Measurements from ENCODE around the gene GALNT14.

GALNT14 gene

DNA sequence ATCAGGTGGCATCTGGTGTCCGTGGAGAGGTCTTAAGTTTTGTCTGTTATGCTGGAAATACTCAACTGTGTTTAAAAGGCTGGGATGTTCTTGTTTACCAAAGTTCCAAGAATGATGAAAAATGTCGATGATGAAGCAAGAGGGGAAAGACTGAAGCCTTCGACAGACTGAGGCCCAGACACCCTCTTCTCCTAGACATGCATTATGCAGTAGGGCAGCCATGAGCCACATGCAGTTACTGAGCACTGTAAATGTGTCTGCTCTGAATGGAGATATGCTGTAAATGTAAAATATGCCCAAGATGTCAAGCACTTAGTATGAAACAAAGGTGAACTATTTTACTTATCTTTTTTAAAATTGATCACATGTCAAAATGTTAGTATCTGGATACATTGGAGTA lies 163.1 kb downstream of the GALNT14 start:
- H3K9ac ChIP-seq, result no peak overlapping the region
- no peaks in the 10 kb centered on the region for H3K79me2 ChIP-seq (ENCODE audit: insufficient read depth, low read depth)
- no peaks in the 10 kb centered on the region for H4K20me1 ChIP-seq (ENCODE audit: insufficient read depth)
- H3K4me1 ChIP-seq (ENCODE audit: low read depth, poor library complexity, severe bottlenecking), result no peaks in the 10 kb centered on the region
- TF ChIP-seq, protein P1, sequence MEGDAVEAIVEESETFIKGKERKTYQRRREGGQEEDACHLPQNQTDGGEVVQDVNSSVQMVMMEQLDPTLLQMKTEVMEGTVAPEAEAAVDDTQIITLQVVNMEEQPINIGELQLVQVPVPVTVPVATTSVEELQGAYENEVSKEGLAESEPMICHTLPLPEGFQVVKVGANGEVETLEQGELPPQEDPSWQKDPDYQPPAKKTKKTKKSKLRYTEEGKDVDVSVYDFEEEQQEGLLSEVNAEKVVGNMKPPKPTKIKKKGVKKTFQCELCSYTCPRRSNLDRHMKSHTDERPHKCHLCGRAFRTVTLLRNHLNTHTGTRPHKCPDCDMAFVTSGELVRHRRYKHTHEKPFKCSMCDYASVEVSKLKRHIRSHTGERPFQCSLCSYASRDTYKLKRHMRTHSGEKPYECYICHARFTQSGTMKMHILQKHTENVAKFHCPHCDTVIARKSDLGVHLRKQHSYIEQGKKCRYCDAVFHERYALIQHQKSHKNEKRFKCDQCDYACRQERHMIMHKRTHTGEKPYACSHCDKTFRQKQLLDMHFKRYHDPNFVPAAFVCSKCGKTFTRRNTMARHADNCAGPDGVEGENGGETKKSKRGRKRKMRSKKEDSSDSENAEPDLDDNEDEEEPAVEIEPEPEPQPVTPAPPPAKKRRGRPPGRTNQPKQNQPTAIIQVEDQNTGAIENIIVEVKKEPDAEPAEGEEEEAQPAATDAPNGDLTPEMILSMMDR (conservative IDR thresholded peaks at IDR 0.05; ENCODE audit: low read depth, low read length), result no peak
- H3K27ac ChIP-seq, result no peak overlapping the region
- H3K4me2 ChIP-seq, result no peak overlapping the region
- no peak overlapping the region for H2AFZ ChIP-seq (ENCODE audit: low read depth)
- no peak overlapping the region for H3K4me3 ChIP-seq (IDR thresholded peaks at IDR 0.05; ENCODE audit: insufficient read depth, low read depth, low read length)
- H3K36me3 ChIP-seq (ENCODE audit: insufficient read depth), result no peaks in the 10 kb centered on the region
- H3K27me3 ChIP-seq (ENCODE audit: insufficient read depth, low read depth), result no peaks in the 10 kb centered on the region

DNA sequence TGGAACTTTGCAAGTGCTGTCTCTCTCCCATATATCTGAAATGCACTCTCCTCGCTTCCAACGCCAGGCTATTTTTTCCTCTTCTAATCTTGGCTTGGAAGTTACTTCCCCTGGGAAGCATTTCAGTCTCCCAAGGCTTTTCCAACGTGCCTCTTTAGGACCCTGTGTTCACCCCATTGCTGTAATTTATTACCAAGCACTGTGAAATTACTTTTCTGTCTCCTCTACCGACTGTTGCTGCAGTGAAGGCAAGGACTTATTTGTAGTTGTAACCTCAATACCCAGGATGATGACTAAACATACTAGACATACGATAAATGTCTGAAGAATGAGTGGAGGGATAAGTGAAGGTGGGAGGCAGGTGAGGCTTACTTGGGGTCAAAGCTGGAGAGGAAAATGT lies 163.7 kb downstream of the GALNT14 start:
- Histone ChIP-seq H3K27me3 (ENCODE audit: insufficient read depth, low read depth) (no peaks in the 10 kb centered on the region), H3K4me1 (ENCODE audit: low read depth, poor library complexity, severe bottlenecking) (no peaks in the 10 kb centered on the region), H3K79me2 (ENCODE audit: insufficient read depth, low read depth) (no peaks in the 10 kb centered on the region), H4K20me1 (ENCODE audit: insufficient read depth) (no peaks in the 10 kb centered on the region), H3K36me3 (ENCODE audit: insufficient read depth) (no peaks in the 10 kb centered on the region), H2AFZ (ENCODE audit: low read depth) (no peak overlapping the region), H3K4me2 (no peak overlapping the region), H3K4me3 (IDR thresholded peaks at IDR 0.05; ENCODE audit: insufficient read depth, low read depth, low read length) (no peak overlapping the region), H3K9ac (no peak overlapping the region), H3K27ac (no peak overlapping the region)
- TF ChIP-seq, protein P1 (conservative IDR thresholded peaks at IDR 0.05; ENCODE audit: low read depth, low read length), result no peak

DNA sequence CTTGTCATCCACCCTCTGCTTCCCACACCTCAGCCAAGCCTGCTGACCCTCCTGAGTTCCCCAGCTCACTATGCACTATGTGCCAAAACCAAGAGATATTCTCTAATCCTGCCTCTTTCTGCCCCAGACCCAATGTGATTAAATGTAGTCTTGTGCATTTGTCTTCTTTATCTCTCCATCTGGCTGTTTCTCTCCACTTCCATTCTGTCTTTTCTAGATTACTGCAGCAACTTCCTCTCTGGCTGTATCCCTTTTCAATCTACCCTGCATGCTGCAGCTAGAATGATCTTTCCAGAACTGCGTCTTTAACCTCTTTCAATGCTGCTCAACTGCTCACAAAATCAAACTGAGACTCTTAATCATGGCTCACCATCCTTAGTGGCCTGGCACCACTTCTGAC lies 164.1 kb downstream of the GALNT14 start:
- TF ChIP-seq, protein P1 (conservative IDR thresholded peaks at IDR 0.05; ENCODE audit: low read depth, low read length), result no peak
- no peak overlapping the region for H3K4me2 ChIP-seq
- H3K27me3 ChIP-seq (ENCODE audit: insufficient read depth, low read depth), result no peaks in the 10 kb centered on the region
- no peak overlapping the region for H3K4me3 ChIP-seq (IDR thresholded peaks at IDR 0.05; ENCODE audit: insufficient read depth, low read depth, low read length)
- no peaks in the 10 kb centered on the region for H3K79me2 ChIP-seq (ENCODE audit: insufficient read depth, low read depth)
- no peaks in the 10 kb centered on the region for H3K4me1 ChIP-seq (ENCODE audit: low read depth, poor library complexity, severe bottlenecking)
- no peak overlapping the region for H3K9ac ChIP-seq
- no peak overlapping the region for H2AFZ ChIP-seq (ENCODE audit: low read depth)
- H3K36me3 ChIP-seq (ENCODE audit: insufficient read depth), result no peaks in the 10 kb centered on the region
- no peak overlapping the region for H3K27ac ChIP-seq
- no peaks in the 10 kb centered on the region for H4K20me1 ChIP-seq (ENCODE audit: insufficient read depth)

DNA sequence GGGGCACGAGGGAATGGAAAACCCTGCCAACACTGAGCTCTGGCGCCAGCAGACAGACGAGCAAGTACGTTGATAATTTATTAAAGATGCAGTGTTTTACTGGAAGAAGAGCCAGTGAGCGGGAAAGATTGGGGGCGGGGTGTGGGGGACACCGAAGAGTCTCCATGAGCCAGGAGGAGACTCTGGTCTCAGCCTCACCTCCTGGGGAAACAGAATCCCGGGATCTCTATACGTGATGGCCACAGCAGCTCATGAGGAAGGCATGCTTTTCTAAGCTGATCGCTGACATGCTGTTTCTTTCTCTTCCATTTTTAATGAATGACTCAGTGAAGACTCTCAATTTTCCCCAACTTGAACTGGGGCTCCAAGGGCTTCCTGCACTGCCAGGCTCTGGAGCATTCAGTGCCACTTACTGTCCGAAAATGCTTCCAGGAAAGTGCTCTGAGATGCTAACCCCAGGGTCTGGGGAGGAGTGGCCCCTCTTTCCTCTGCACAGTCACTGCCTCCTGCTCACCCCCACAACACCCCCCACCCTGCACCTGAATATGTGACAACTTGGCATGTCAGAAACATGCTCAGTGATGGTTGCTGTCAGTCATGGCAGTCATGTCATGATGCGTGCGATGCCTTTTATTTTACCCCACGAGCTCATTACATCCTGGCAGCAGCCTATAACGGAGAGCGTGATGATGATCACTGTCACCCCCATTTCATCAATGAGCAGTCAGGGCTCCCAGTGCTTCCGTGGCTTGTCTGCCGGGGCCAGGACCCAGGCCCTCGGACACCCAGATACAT lies 166.8 kb downstream of the GALNT14 start:
- H3K4me3 ChIP-seq (IDR thresholded peaks at IDR 0.05; ENCODE audit: insufficient read depth, low read depth, low read length), result no peak overlapping the region
- no peak overlapping the region for H3K4me2 ChIP-seq
- no peaks in the 10 kb centered on the region for H3K36me3 ChIP-seq (ENCODE audit: insufficient read depth)
- TF ChIP-seq, protein P1 (conservative IDR thresholded peaks at IDR 0.05; ENCODE audit: low read depth, low read length), result no peak
- H3K27me3 ChIP-seq (ENCODE audit: insufficient read depth, low read depth), result no peaks in the 10 kb centered on the region
- H3K9ac ChIP-seq, result no peak overlapping the region
- H3K27ac ChIP-seq, result no peak overlapping the region
- no peaks in the 10 kb centered on the region for H4K20me1 ChIP-seq (ENCODE audit: insufficient read depth)
- no peak overlapping the region for H2AFZ ChIP-seq (ENCODE audit: low read depth)
- no peaks in the 10 kb centered on the region for H3K4me1 ChIP-seq (ENCODE audit: low read depth, poor library complexity, severe bottlenecking)
- H3K79me2 ChIP-seq (ENCODE audit: insufficient read depth, low read depth), result no peaks in the 10 kb centered on the region

Measured in KMS-11 (cell line).